Measurements from ENCODE around the gene RHOD. TPM values are rescaled to one million over a fixed set of nuclear protein-coding genes. Genes with fewer than 3 reads are reported as not detected.

Gene RHOD
- total RNA-seq, result 149 and 225 TPM in 2 replicates

GRCh38 chr11:67056267-67057204 is at the start of gene RHOD:
TSS of gene RHOD (plus strand) at chr11:67056847. CDS start at chr11:67056903, 56 bp downstream.

GRCh38 chr11:67022961-67023956 is 33.4 kb upstream of the RHOD start, which contains the start of gene SYT12:
TSS of gene SYT12 (plus strand) at chr11:67023134. CDS start at chr11:67030145, 7,011 bp downstream.

GRCh38 chr11:67118801-67119584 is 62.3 kb downstream of the RHOD start, which contains the start of gene KDM2A:
TSS of gene KDM2A (plus strand) at chr11:67119263. CDS start at chr11:67121317, 2,054 bp downstream.

Other genes with a start within 250 kb of the RHOD start
- 28.1 and 34.9 TPM in 2 replicates for gene RCE1, start 213.4 kb upstream of the RHOD start, total RNA-seq
- gene LRFN4, start 199.8 kb upstream of the RHOD start, total RNA-seq, result 26.7 and 37.3 TPM in 2 replicates
- 18.1 and 29.4 TPM in 2 replicates for gene PC, start 98.5 kb upstream of the RHOD start, total RNA-seq
- gene C11orf86, start 81.5 kb upstream of the RHOD start, total RNA-seq, result not detected in 2 replicates
- 3.2 and 5.8 TPM in 2 replicates for gene SYT12, start 33.7 kb upstream of the RHOD start, total RNA-seq
- 38.3 and 40.7 TPM in 2 replicates for gene KDM2A, start 62.4 kb downstream of the RHOD start, total RNA-seq
- gene GRK2, start 209.6 kb downstream of the RHOD start, total RNA-seq, result 49.9 and 64.4 TPM in 2 replicates
- 36.9 and 39.9 TPM in 2 replicates for gene ANKRD13D, start 232.5 kb downstream of the RHOD start, total RNA-seq
- 36.6 and 69.7 TPM in 2 replicates for gene SSH3, start 246.7 kb downstream of the RHOD start, total RNA-seq